IMR-90 (cell line): ENCODE data around the gene OSBPL2. TPM values are rescaled to one million over a fixed set of nuclear protein-coding genes. Genes with fewer than 3 reads are reported as not detected.

Experiments used
- ATAC-seq: fragments of 200-7000 bp; cut with Tn5 transposase; 2 replicates; pipeline ENCODE4 v1.9.1; 2020; ENCODE audit warnings: low read depth, mild to moderate bottlenecking, moderate library complexity
- BruUV-seq: library from RNA; stranded (reverse); fragments of 400-500 nt; replicated peaks from 2 replicates; lab custom pipeline; 2021; lab: Mats Ljungman, UMichigan
- CTCF ChIA-PET: fragments of 300-600 bp; formaldehyde crosslinking; extraction: SDS; loops from one replicate; lab custom pipeline; 2021; ENCODE audit warnings: antibody characterized with exemption; lab: Yijun Ruan, JAX
- POLR2A ChIA-PET: fragments of 300-600 bp; sonication (Branson Sonifier 250); formaldehyde crosslinking; loops from one replicate; lab custom pipeline; 2022; ENCODE audit warnings: antibody characterized with exemption; ENCODE audit not compliant: unreplicated experiment; lab: Charles Lee
- DNase-seq: peaks from one replicate; pipeline ENCODE4 v3.0.0; 2013
- H2AFZ ChIP-seq: replicated peaks from 2 replicates; pipeline ENCODE3; 2013; ENCODE audit warnings: low read length, mild to moderate bottlenecking; ENCODE audit not compliant: poor library complexity
- H2AK5ac ChIP-seq: 2 replicates; pipeline ENCODE4 v1.6.1; 2013; ENCODE audit warnings: low read depth, low read length, inconsistent platforms
- H2AK9ac ChIP-seq: replicated peaks from 2 replicates; pipeline ENCODE3; 2013; ENCODE audit warnings: mild to moderate bottlenecking, low read depth, low read length, moderate library complexity; ENCODE audit not compliant: poor library complexity
- H2BK120ac ChIP-seq: 2 replicates; pipeline ENCODE4 v1.6.1; 2013; ENCODE audit warnings: low read depth, low read length, inconsistent platforms
- H2BK15ac ChIP-seq: 3 replicates; pipeline ENCODE4 v1.6.1; 2013; ENCODE audit warnings: low read depth, low read length, inconsistent platforms
- H2BK20ac ChIP-seq: 2 replicates; pipeline ENCODE4 v1.6.1; 2013; ENCODE audit warnings: low read depth, mild to moderate bottlenecking, inconsistent platforms, low read length, moderate library complexity
- H2BK5ac ChIP-seq: 2 replicates; pipeline ENCODE4 v1.6.1; 2013; ENCODE audit warnings: mild to moderate bottlenecking, low read depth, low read length, inconsistent platforms; ENCODE audit not compliant: poor library complexity, severe bottlenecking
- H3K14ac ChIP-seq: replicated peaks from 2 replicates; pipeline ENCODE4 v1.6.1; 2013; ENCODE audit warnings: low read depth, low read length, inconsistent platforms
- H3K18ac ChIP-seq: 2 replicates; pipeline ENCODE4 v1.6.1; 2013; ENCODE audit warnings: low read depth, low read length, control low read depth
- H3K23ac ChIP-seq: 2 replicates; pipeline ENCODE4 v1.6.1; 2013; ENCODE audit warnings: low read depth, low read length, inconsistent platforms
- H3K27ac ChIP-seq: 2 replicates; pipeline ENCODE4 v1.5.1; 2013; ENCODE audit warnings: mild to moderate bottlenecking, control low read depth, low read length; ENCODE audit not compliant: insufficient read depth
- H3K27me3 ChIP-seq: 2 replicates; pipeline ENCODE4 v1.6.1; 2013; ENCODE audit warnings: low read length; ENCODE audit not compliant: control insufficient read depth, insufficient read depth
- H3K36me3 ChIP-seq: 2 replicates; pipeline ENCODE4 v1.6.1; 2013; ENCODE audit warnings: low read length, mixed read lengths; ENCODE audit not compliant: control insufficient read depth, insufficient read depth
- H3K4ac ChIP-seq: 2 replicates; pipeline ENCODE4 v1.6.1; 2013; ENCODE audit warnings: low read depth, low read length, inconsistent platforms
- H3K4me1 ChIP-seq: 2 replicates; pipeline ENCODE4 v1.6.1; 2013; ENCODE audit warnings: low read length, mixed read lengths; ENCODE audit not compliant: control insufficient read depth, insufficient read depth
- H3K4me2 ChIP-seq: 2 replicates; pipeline ENCODE4 v1.6.1; 2013; ENCODE audit warnings: low read depth, mild to moderate bottlenecking, control low read depth, low read length, moderate library complexity
- H3K4me3 ChIP-seq: 2 replicates; pipeline ENCODE4 v1.5.1; 2013; ENCODE audit warnings: low read depth, mild to moderate bottlenecking, control low read depth, low read length, moderate library complexity; ENCODE audit not compliant: insufficient read depth
- H3K56ac ChIP-seq: 2 replicates; pipeline ENCODE4 v1.6.1; 2013; ENCODE audit warnings: low read length, inconsistent platforms; ENCODE audit not compliant: insufficient read depth; ENCODE audit errors: extremely low read depth
- H3K79me1 ChIP-seq, 2 experiments: 2 replicates each; pipeline ENCODE4 v1.6.1; 2013; ENCODE audit warnings: low read length in 2 of 2, inconsistent platforms in 1 of 2, low read depth in 1 of 2
- H3K9ac ChIP-seq: 2 replicates; pipeline ENCODE4 v1.6.1; 2013; ENCODE audit warnings: low read depth, low read length, control low read depth
- H3K9me1 ChIP-seq: 2 replicates; pipeline ENCODE4 v1.6.1; 2013; ENCODE audit warnings: low read length, inconsistent platforms; ENCODE audit not compliant: insufficient read depth
- H3K9me3 ChIP-seq: 2 replicates; pipeline ENCODE4 v1.6.1; 2013; ENCODE audit warnings: low read length; ENCODE audit not compliant: control insufficient read depth, insufficient read depth
- H4K20me1 ChIP-seq: 2 replicates; pipeline ENCODE4 v1.6.1; 2013; ENCODE audit warnings: low read length, inconsistent platforms; ENCODE audit not compliant: insufficient read depth
- H4K5ac ChIP-seq: 2 replicates; pipeline ENCODE4 v1.6.1; 2013; ENCODE audit warnings: mild to moderate bottlenecking, low read depth, low read length, control low read depth
- H4K8ac ChIP-seq, 2 experiments: 2 replicates each; pipeline ENCODE4 v1.6.1; 2013; ENCODE audit warnings: low read depth in 2 of 2, low read length in 2 of 2, control low read depth in 1 of 2, inconsistent platforms in 1 of 2
- H4K91ac ChIP-seq: 2 replicates; pipeline ENCODE4 v1.6.1; 2013; ENCODE audit warnings: low read depth, low read length, inconsistent platforms; ENCODE audit not compliant: insufficient read depth
- CEBPB ChIP-seq: IDR thresholded peaks from 2 replicates; pipeline ENCODE4 v1.6.1; 2012; ENCODE audit warnings: low read depth, low read length, improper control_type of control experiment
- FOS ChIP-seq: fragments of 150-350 bp; IDR thresholded peaks from 2 replicates; pipeline ENCODE4 v1.6.1; 2016; ENCODE audit warnings: low read depth, low read length
- MAFK ChIP-seq: IDR thresholded peaks from 2 replicates; pipeline ENCODE4 v1.6.1; 2012; ENCODE audit warnings: low read depth, low read length, improper control_type of control experiment
- NFE2L2 ChIP-seq: fragments of 150-350 bp; IDR thresholded peaks from 2 replicates; pipeline ENCODE4 v1.6.1; 2016; ENCODE audit warnings: low read depth, mild to moderate bottlenecking, low read length
- POLR2A ChIP-seq: IDR thresholded peaks from 2 replicates; pipeline ENCODE4 v1.6.1; 2012; ENCODE audit warnings: mild to moderate bottlenecking, low read depth, low read length
- RFX5 ChIP-seq: IDR thresholded peaks from 2 replicates; pipeline ENCODE4 v1.8.0; 2012; ENCODE audit warnings: low read depth, mild to moderate bottlenecking, low read length, moderate library complexity
- SMC3 ChIP-seq: fragments of 150-350 bp; IDR thresholded peaks from 2 replicates; pipeline ENCODE4 v1.6.1; 2016; ENCODE audit warnings: low read depth, mild to moderate bottlenecking, antibody characterized with exemption, low read length, moderate library complexity
- WGBS, 2 experiments: methylation state at CpG; one replicate each; pipeline versions ENCODE4 v1.1.5 to v1.1.7; 2013; ENCODE audit warnings: missing lambda C conversion rate in 2 of 2; ENCODE audit not compliant: insufficient read length in 1 of 2; ENCODE audit errors: extremely low coverage in 2 of 2; 5-methylcytosine and 5-hydroxymethylcytosine counted together
- dilution Hi-C: fragments of 300-500 bp; cut with HindIII; formaldehyde crosslinking; loops from one replicate; pipeline ENCODE4 v1.14.3; 2018; ENCODE audit warnings: low sequenced_read_pairs; ENCODE audit not compliant: unreplicated experiment
- in situ Hi-C: fragments of 300-500 bp; cut with MboI; formaldehyde crosslinking; loops from 3 replicates; pipeline ENCODE4 v1.14.3; 2019; ENCODE audit warnings: low sequenced_read_pairs, inconsistent platforms, mixed read lengths
- intact Hi-C: fragments of 100-400 bp; cut with micrococcal nuclease; formaldehyde crosslinking; loops from 2 replicates; pipeline ENCODE4 v1.10.0; 2022
- polyA plus RNA-seq, 3 experiments: library from polyadenylated mRNA; depleted of rRNA; stranded (reverse); fragments of >200 nt; gene quantifications; 2 replicates each; pipeline ENCODE4 v1.2.3, GENCODE V29; 2012; ENCODE audit warnings: low replicate concordance in 1 of 3
- total RNA-seq: library from RNA; depleted of rRNA; stranded (reverse); fragments of >200 nt; gene quantifications from 2 replicates; pipeline ENCODE4 v1.2.3, GENCODE V29; 2012

The OSBPL2 gene
- total and polyA plus RNA-seq, 2 of the 4 experiments (the other 2 are of a cell fraction): 19.3 to 27.6 TPM

DNA sequence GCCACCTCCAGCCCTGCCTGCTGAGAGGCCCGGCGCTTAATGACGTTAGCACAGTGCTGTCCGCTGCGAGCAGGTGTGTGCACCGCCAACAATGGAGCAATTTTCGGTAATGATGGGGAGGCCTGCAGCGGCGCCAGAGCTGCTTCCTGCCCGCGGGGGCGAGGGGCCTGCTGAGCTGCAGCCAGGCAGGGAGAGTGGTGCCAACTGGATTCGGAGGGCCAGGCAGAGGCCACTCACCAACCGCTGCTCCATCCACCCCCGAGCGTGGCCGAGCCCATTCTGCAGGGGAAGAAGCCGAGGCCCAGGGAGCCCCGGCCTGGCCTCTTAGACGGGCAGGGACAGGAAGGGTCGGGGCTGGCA is 27.8 kb upstream of the OSBPL2 start:
- no peak overlapping the region for H3K4me3 ChIP-seq
- H4K91ac ChIP-seq: no peak overlapping the region
- ChIA-PET POLR2A (no interaction called here), CTCF (no interaction called here)
- H3K18ac ChIP-seq: no peak overlapping the region
- WGBS, 2 experiments: 62% methylated on average over 18 of the region's 21 CpGs; no CpG with 5 or more reads in 1 of the 2 experiments
- no peak overlapping the region for H3K56ac ChIP-seq
- H3K9me1 ChIP-seq: no peaks in the 10 kb centered on the region
- H2BK120ac ChIP-seq: no peak overlapping the region
- no peak overlapping the region for H3K23ac ChIP-seq
- H2BK20ac ChIP-seq: no peak overlapping the region
- dilution Hi-C loops: no loop called here
- no peak overlapping the region for H2AK9ac ChIP-seq
- H3K9ac ChIP-seq: no peak overlapping the region
- no peaks in the 10 kb centered on the region for H3K4me1 ChIP-seq
- H3K79me1 ChIP-seq: no peaks in the 10 kb centered on the region; a peak in 1 of 4 replicates
- H3K14ac ChIP-seq: no peak overlapping the region
- no peak overlapping the region for H3K4ac ChIP-seq
- H3K27ac ChIP-seq: no peak overlapping the region
- H4K8ac ChIP-seq: no peak overlapping the region
- no TSS peak for BruUV-seq
- H3K9me3 ChIP-seq: no peaks in the 10 kb centered on the region
- H3K36me3 ChIP-seq: no peaks in the 10 kb centered on the region
- peaks cover 4% of the 10 kb centered on the region for H4K20me1 ChIP-seq
- no peak overlapping the region for H4K5ac ChIP-seq
- in situ Hi-C loops: no loop called here
- no peak overlapping the region for H2BK15ac ChIP-seq
- H3K27me3 ChIP-seq: peaks cover 30% of the 10 kb centered on the region
- H2BK5ac ChIP-seq: no peak overlapping the region
- H2AK5ac ChIP-seq: no peak overlapping the region
- no peak for ATAC-seq
- no peak for DNase-seq
- intact Hi-C loops: no loop called here
- H2AFZ ChIP-seq: no peak overlapping the region
- no peak overlapping the region for H3K4me2 ChIP-seq
- TF ChIP-seq SMC3 (no peak), POLR2A (no peak), FOS (no peak), NFE2L2 (no peak), MAFK (no peak), CEBPB (no peak), RFX5 (no peak)
